ENCODE results near the gene AUTS2. TPM values are rescaled to one million over a fixed set of nuclear protein-coding genes. Genes with fewer than 3 reads are reported as not detected.

The AUTS2 gene
- total RNA-seq, 4 donors from 2014 or later: 14.9 to 27.2 (median 17.5) TPM

DNA sequence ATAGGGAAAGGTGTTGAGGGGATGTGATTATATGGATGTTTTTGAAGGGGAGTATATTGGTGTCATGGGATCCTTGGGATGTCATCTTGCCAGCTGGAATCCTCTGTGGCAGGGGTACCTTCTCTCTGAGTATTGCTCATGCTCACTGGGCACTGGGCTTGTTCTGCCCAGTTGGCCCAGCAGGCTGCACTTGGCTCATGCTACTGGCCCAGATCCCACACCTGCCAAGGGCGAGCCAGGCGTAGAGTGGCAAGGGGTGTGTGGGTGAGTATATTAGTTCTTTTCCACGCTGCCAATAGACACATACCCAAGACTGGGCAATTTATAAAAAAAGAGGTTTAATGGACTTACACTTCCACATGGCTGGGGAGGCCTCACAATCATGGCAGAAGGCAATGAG is 311.9 kb downstream of the AUTS2 start:
- Histone ChIP-seq H3K36me3 (no peaks in the 10 kb centered on the region), H3K27ac (no peak overlapping the region), H3K4me3 (replicated peaks in 1 of 3) (no peak overlapping the region), H3K27me3 (no peaks in the 10 kb centered on the region), H3K4me1 (no peaks in the 10 kb centered on the region), H3K9me3 (no peaks in the 10 kb centered on the region)
- no peak for DNase-seq
- no peak for TF ChIP-seq POLR2A (IDR thresholded peaks at IDR 0.05)
- TF ChIP-seq, protein P1, sequence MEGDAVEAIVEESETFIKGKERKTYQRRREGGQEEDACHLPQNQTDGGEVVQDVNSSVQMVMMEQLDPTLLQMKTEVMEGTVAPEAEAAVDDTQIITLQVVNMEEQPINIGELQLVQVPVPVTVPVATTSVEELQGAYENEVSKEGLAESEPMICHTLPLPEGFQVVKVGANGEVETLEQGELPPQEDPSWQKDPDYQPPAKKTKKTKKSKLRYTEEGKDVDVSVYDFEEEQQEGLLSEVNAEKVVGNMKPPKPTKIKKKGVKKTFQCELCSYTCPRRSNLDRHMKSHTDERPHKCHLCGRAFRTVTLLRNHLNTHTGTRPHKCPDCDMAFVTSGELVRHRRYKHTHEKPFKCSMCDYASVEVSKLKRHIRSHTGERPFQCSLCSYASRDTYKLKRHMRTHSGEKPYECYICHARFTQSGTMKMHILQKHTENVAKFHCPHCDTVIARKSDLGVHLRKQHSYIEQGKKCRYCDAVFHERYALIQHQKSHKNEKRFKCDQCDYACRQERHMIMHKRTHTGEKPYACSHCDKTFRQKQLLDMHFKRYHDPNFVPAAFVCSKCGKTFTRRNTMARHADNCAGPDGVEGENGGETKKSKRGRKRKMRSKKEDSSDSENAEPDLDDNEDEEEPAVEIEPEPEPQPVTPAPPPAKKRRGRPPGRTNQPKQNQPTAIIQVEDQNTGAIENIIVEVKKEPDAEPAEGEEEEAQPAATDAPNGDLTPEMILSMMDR (IDR thresholded peaks at IDR 0.05): no peak
- intact Hi-C loops (cut with DNase I): no loop called here
- 91 to 96% methylated on average over 3 of the region's 3 CpGs for WGBS, 2 donors

DNA sequence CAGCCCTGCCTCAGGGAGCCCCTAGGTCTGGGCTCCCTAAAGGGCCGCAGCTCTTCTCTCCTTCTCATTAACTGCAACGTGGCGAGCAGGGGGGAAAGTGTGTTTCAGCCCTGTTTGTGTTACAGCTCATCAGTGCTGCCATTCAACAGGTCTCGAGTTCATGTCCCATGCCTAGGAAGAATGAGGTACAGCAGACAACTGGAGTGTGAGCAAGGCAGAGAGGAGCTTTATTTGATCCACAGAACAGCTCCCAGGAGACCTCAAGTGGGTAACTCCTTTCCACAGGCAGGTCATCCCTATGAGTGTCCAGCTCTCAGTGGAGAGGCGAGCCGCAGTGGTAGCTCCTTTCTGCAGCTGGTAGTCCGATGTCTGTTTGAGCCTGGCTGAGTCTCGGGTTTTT is 313.1 kb downstream of the AUTS2 start:
- Histone ChIP-seq H3K36me3 (no peaks in the 10 kb centered on the region), H3K27me3 (no peaks in the 10 kb centered on the region), H3K9me3 (no peaks in the 10 kb centered on the region), H3K4me3 (replicated peaks in 1 of 3) (no peak overlapping the region), H3K4me1 (no peaks in the 10 kb centered on the region), H3K27ac (no peak overlapping the region)
- DNase-seq: no peak
- intact Hi-C loops (cut with DNase I): no loop called here
- WGBS, 2 donors: 99 to 100% methylated on average over 8 of the region's 8 CpGs
- TF ChIP-seq, protein P1 (IDR thresholded peaks at IDR 0.05): no peak
- no peak for TF ChIP-seq POLR2A (IDR thresholded peaks at IDR 0.05)

DNA sequence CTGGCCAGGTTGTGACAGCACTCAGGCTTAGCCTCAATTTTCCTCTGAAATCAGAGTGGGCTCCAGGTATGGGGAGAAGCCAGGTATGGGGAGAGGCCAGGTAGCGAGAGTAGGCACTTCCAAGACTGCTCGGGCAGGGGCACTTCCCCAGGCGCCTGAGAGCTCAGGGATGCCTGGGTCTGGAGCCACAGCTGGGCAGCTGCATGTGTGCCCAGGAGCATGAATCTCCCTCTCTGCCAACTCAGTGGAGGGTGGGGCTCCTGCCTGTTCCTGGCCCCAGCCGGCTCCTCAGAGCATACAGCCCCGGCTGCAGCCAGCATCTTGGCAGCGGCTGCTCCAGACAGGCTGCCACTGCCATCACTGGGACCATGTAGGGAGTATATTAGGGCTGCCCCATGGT is 313.9 kb downstream of the AUTS2 start:
- Histone ChIP-seq H3K4me3 (replicated peaks in 1 of 3) (no peak overlapping the region), H3K4me1 (no peaks in the 10 kb centered on the region), H3K36me3 (no peaks in the 10 kb centered on the region), H3K27ac (no peak overlapping the region), H3K9me3 (no peaks in the 10 kb centered on the region), H3K27me3 (no peaks in the 10 kb centered on the region)
- no peak for DNase-seq
- WGBS, 2 donors: 94 to 97% methylated on average over 5 to 6 of the region's 6 CpGs
- intact Hi-C loops (cut with DNase I): no loop called here
- TF ChIP-seq, protein P1 (IDR thresholded peaks at IDR 0.05): no peak
- no peak for TF ChIP-seq POLR2A (IDR thresholded peaks at IDR 0.05)

DNA sequence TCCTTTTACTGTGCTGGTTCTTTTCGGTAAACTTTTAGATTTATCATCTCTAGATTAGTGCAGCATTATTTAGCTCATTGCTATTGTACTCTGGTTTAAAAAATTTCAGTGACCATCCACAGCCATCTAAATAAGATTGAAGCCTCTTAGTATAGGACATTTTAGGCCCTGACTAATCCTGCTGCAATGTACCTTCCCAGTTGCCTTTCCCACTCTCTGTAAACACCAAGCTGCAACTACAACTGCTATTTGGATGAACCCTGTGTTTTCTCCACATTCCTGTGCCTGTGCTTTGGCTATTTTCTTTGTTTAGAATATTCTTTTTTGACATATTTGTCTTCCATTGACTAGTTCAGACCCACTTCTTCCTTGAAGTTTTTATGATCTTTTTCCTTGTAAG is 314.6 kb downstream of the AUTS2 start:
- H3K27ac ChIP-seq: no peak overlapping the region
- no peaks in the 10 kb centered on the region for H3K27me3 ChIP-seq
- no peaks in the 10 kb centered on the region for H3K36me3 ChIP-seq
- H3K4me1 ChIP-seq: no peaks in the 10 kb centered on the region
- DNase-seq: no peak
- WGBS, 2 donors: 85 to 88% methylated on average over 1 of the region's 1 CpG
- H3K4me3 ChIP-seq (replicated peaks in 1 of 3): no peak overlapping the region
- no peaks in the 10 kb centered on the region for H3K9me3 ChIP-seq
- TF ChIP-seq, protein P1 (IDR thresholded peaks at IDR 0.05): no peak
- no peak for TF ChIP-seq POLR2A (IDR thresholded peaks at IDR 0.05)
- intact Hi-C loops (cut with DNase I): no loop called here

DNA sequence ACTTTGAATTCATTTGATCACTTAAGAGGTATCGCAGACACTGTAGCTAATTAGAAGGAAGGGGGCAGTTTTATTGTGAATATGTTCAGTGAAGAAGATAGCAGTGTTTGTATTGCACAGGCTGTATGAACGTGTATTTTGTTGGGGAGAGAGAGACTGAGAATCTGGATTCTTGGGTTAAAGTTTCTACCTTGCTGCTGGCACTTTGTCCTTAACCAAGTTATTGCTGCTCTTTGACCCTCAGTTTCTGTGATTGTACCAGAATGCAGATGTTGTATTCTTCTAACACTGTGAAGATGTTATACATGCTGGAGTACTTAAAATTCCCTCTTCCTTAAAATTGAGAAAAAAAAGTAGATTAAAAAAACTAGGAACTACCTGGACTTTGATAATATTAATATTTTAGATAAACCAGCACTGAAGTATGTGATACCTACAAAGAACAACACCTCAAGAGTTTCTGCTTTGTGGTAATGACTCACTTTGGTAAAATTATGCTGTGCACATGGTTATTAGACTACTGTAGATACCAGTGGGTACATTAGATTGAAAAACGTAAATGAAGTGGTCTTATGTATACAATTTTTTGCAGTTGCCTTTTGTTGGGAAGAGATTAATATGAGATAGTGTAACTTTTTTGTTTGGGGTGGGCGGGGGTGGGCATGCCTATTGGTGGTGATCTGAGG is 321.3 kb downstream of the AUTS2 start:
- no peak for TF ChIP-seq POLR2A (IDR thresholded peaks at IDR 0.05)
- TF ChIP-seq, protein P1 (IDR thresholded peaks at IDR 0.05): no peak
- DNase-seq: no peak
- no peaks in the 10 kb centered on the region for H3K9me3 ChIP-seq
- H3K27me3 ChIP-seq: no peaks in the 10 kb centered on the region
- no peak overlapping the region for H3K27ac ChIP-seq
- intact Hi-C loops (cut with DNase I): no loop called here
- WGBS, 2 donors: 95 to 97% methylated on average over 4 of the region's 4 CpGs
- H3K4me1 ChIP-seq: no peaks in the 10 kb centered on the region
- no peak overlapping the region for H3K4me3 ChIP-seq (replicated peaks in 1 of 3)
- H3K36me3 ChIP-seq: no peaks in the 10 kb centered on the region

Measured in thyroid gland (tissue), 4 donors.